ENCODE measurements around the gene DNPEP. TPM values are rescaled to one million over a fixed set of nuclear protein-coding genes. Genes with fewer than 3 reads are reported as not detected.

Gene DNPEP
- total and polyA plus RNA-seq, 2 of the 8 experiments (the other 6 are each of a cell fraction or from before 2014, with no cell fraction given), result 59.8 to 109 TPM

DNA sequence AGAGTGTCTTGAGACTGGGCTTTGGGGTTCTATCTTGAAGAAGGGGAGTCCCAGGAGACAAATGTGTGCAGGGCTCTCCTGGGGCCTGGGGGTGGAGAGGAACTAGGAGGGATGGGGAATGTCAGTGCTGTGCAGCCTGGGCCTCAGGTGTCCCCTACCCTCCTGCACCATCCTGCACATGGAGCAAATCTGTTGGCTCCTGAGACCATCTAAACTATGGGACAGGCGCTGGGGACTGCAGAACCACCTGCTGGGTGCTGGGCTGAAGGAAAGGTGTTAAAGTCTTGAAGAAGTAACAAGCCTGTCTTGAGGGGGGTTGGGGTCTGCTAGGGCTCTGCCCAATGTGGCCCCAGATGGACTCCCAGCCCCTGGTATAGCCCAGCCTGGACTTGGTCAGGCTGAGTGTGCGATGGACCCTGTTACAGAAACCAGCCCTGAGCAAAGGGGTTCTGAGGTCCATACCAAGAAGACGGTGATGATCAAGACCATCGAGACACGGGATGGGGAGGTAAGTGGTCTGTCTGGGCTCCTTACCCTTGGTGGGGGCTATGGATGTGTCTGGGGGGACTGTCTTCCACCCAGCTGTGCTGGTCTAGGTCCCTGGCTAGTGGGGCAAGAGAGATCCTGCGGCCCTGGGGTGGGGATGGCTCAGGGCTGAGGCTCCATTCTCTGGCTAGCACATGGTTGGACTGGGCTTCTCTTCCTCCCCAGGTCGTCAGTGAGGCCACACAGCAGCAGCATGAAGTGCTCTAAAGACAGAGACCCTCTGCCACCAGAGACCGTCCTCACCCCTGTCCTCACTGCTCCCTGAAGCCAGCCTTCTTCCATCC is 37.7 kb upstream of the DNPEP start (continued):
- TF ChIP-seq, protein P1, sequence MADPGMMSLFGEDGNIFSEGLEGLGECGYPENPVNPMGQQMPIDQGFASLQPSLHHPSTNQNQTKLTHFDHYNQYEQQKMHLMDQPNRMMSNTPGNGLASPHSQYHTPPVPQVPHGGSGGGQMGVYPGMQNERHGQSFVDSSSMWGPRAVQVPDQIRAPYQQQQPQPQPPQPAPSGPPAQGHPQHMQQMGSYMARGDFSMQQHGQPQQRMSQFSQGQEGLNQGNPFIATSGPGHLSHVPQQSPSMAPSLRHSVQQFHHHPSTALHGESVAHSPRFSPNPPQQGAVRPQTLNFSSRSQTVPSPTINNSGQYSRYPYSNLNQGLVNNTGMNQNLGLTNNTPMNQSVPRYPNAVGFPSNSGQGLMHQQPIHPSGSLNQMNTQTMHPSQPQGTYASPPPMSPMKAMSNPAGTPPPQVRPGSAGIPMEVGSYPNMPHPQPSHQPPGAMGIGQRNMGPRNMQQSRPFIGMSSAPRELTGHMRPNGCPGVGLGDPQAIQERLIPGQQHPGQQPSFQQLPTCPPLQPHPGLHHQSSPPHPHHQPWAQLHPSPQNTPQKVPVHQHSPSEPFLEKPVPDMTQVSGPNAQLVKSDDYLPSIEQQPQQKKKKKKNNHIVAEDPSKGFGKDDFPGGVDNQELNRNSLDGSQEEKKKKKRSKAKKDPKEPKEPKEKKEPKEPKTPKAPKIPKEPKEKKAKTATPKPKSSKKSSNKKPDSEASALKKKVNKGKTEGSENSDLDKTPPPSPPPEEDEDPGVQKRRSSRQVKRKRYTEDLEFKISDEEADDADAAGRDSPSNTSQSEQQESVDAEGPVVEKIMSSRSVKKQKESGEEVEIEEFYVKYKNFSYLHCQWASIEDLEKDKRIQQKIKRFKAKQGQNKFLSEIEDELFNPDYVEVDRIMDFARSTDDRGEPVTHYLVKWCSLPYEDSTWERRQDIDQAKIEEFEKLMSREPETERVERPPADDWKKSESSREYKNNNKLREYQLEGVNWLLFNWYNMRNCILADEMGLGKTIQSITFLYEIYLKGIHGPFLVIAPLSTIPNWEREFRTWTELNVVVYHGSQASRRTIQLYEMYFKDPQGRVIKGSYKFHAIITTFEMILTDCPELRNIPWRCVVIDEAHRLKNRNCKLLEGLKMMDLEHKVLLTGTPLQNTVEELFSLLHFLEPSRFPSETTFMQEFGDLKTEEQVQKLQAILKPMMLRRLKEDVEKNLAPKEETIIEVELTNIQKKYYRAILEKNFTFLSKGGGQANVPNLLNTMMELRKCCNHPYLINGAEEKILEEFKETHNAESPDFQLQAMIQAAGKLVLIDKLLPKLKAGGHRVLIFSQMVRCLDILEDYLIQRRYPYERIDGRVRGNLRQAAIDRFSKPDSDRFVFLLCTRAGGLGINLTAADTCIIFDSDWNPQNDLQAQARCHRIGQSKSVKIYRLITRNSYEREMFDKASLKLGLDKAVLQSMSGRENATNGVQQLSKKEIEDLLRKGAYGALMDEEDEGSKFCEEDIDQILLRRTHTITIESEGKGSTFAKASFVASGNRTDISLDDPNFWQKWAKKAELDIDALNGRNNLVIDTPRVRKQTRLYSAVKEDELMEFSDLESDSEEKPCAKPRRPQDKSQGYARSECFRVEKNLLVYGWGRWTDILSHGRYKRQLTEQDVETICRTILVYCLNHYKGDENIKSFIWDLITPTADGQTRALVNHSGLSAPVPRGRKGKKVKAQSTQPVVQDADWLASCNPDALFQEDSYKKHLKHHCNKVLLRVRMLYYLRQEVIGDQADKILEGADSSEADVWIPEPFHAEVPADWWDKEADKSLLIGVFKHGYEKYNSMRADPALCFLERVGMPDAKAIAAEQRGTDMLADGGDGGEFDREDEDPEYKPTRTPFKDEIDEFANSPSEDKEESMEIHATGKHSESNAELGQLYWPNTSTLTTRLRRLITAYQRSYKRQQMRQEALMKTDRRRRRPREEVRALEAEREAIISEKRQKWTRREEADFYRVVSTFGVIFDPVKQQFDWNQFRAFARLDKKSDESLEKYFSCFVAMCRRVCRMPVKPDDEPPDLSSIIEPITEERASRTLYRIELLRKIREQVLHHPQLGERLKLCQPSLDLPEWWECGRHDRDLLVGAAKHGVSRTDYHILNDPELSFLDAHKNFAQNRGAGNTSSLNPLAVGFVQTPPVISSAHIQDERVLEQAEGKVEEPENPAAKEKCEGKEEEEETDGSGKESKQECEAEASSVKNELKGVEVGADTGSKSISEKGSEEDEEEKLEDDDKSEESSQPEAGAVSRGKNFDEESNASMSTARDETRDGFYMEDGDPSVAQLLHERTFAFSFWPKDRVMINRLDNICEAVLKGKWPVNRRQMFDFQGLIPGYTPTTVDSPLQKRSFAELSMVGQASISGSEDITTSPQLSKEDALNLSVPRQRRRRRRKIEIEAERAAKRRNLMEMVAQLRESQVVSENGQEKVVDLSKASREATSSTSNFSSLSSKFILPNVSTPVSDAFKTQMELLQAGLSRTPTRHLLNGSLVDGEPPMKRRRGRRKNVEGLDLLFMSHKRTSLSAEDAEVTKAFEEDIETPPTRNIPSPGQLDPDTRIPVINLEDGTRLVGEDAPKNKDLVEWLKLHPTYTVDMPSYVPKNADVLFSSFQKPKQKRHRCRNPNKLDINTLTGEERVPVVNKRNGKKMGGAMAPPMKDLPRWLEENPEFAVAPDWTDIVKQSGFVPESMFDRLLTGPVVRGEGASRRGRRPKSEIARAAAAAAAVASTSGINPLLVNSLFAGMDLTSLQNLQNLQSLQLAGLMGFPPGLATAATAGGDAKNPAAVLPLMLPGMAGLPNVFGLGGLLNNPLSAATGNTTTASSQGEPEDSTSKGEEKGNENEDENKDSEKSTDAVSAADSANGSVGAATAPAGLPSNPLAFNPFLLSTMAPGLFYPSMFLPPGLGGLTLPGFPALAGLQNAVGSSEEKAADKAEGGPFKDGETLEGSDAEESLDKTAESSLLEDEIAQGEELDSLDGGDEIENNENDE (IDR thresholded peaks at IDR 0.05; ENCODE audit: insufficient replicate concordance, low read length), result no peak
- TF ChIP-seq SP4 (IDR thresholded peaks at IDR 0.05; ENCODE audit: low read length), result no peak

Data from H1 (cell line).